NCI-H2107 treated with DMSO at 0.1 percent for 48 hours (cell line): ENCODE measurements around the gene RAC2.

Source experiments
- DNase-seq: peaks from one replicate; lab custom pipeline; 2025; ENCODE audit not compliant: unreplicated experiment; lab: John Stamatoyannopoulos, UW

Gene RAC2

DNA sequence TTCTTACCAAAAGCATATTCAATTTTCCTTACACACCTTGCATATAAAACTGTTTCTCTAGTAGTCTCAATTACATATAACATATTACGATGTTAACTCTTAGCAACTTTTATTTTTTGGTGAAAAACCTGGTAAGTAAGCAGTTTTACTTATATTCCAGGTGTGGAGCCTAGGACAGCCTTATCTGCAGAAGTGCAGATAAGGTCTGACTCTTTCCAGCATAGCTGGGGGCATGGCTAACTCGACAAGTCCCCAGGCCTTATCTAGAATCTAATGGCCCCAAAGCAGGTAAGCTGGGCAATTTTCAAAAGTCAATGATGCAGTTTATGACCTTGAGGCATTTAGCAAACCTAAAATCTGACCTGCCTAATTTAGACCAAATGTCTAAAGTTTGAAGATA, 51.9 kb downstream of the RAC2 start:
- no peak for DNase-seq

DNA sequence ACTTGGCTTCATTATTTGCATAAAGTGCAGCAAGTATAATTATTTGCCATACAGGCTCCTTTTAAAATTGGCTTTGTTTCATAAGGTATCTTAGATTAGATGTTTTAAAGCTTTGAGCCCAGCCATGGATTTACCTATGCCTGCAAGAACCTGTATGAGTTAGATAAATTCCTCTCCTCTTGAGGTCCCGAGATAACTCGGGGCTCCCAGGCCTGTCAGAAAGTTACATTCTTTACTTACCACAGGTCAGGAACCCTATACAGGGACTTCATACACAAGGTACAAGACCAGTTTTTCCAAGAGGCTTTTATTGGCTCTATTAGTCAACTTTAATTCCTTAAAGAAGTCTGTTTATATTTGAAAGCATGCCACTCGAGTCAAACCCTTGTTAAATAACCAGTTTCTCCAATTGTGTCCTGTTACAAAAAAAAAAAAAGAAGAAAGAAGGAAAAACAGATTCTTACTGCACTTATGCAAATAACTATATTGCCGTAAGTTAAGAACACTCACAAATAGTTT, 53.7 kb downstream of the RAC2 start:
- no peak for DNase-seq

DNA sequence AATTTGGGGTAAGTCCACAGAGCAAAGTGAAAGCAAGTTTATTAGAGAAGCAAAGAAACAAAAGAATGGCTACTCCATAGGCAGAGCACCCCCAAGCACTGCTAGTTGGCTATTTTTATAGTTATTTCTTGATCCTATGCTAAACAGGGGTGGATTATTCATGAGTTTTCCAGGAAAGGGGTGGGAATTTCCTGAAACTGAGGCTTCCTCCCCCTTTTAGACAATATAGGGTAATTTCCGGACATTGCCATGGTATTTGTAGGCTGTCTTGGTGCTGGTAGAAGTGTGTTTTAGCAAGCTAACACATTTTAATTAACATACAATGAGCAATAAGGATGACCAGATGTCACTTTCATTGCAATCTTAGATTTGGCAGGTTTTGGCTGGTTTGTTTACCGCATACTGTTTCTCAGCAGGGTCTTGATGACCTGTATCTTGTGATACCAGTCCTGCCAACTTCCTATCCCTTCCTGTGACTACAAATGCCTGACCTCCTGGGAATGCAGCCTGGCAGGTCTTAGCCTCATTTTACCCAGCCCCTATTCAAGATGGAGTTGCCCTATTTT, 55.1 kb downstream of the RAC2 start:
- no peak for DNase-seq

DNA sequence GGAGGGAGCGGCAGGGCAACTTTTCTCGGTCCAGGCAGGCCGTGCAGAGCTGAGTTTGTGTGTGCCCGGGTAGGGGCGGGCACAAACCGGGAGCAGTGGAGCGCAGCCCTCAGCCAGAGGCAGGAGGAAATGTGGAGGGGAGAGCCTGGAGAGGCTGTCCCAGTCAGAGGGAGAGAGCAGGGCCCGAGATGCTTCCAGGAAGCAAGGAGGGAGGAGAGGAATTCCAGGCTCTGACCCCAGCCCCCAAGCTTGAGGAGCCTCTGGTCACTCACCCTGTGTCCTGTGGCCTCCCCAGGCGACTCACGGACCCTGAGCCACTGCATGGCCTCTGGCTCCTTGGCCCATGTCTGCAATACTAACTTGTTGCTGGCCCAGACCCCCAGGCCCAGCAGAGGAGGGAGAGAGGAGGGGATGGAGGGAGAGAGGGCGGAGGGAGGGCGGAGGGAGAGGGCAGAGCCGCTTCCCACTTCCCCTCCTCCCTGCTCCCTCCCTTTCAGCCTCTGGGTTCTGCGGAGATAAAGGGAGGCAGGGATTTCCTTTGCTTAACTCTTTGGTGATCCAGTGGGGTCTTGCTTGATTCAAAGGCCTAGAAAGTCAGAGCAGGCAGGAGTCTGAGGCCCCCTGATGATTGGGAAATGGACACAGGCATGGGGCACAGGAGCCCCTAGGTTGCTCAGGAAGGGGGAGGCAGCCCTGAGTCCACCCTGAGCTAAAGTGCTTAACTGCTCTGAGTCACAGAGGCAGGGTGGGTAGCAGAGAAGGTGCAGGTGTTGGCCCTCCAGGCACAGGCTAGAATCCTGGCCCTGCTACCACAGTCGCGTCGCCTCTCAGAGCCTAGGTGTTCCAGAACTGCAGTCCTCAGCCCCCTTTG, 55.9 kb downstream of the RAC2 start, which contains the start of gene C1QTNF6:
TSS of gene C1QTNF6 (minus strand) at position 357 of the 871 bp plus-strand sequence. CDS start at position 323, 34 bp downstream.
- no peak for DNase-seq

DNA sequence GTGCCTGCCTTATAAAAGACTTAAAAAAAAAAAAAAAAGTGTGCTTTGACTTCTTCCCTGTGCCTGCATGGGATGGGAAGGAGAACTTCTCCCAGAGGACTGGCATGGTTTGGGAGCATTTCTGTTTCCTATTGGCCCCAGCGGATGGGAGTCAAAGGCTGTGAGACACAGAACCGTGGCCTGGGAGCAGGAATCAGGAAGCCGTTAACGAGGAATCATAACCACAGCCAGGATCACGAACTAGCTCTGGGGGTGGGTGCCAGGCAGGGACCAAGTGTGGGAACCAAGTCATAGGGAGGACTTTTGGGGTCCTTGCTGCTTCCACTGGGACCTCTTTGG, 56.5 kb downstream of the RAC2 start:
- no peak for DNase-seq

DNA sequence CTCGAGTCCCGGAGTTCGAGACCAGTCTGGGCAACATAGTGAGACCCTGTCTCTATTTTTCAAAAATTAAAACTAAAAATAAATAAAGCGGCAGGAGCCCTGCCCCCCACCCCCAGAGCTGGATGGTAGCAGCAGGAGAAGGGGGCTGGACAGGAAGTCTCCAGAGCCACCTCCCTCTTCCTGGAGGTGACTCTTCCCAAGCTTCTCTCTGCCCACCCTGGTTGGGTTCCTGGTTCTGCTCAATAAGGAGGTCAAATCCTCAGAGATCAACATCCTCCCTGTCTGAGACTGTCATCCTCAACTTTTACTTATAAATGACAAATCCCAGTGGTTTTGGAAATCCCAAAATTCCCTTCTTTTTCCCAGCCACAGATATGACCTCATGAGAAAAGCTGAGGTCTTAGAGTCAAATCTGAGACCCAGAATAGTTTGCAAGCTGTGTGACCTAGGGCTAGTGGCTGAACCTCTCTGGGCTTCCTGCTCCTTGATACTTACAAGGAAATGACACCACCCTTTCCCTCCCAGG, 57.0 kb downstream of the RAC2 start:
- no peak for DNase-seq

DNA sequence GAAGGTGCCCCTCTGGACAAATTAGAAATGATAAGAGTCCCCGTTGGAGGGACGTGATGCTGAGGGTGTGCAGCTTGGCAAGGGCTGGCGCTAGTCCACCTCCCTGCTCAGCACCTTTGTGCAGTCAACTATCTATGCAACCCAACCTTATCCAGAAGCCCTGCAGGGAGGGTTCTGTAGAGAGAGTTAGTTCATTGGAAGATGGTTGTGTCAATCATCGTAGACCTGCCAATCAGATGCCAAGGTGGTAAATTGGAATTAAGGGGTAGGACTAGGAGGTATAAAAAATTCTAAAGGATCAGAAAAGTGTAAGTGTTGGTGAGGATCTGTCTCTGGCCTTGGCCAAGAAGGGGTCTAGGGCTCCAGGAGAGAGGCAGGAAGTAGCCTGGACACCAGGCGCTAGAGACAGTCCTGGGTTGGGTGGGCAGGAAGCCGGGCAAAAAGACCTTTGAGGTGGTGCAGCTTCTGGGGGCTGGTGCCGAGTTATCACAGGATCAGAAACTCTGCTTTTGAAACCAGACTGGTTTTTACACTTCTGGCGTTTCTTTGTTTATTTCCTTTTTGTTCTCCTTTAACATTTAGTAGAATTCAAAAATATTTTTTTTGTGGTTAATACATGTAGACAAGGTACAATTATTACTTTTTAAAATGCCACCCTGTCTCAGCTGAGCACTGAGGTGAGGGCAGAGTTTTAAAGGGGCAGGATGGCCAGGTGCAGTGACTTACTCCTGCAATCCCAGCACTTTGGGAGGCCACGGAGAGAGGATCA, 57.7 kb downstream of the RAC2 start:
- no peak for DNase-seq

DNA sequence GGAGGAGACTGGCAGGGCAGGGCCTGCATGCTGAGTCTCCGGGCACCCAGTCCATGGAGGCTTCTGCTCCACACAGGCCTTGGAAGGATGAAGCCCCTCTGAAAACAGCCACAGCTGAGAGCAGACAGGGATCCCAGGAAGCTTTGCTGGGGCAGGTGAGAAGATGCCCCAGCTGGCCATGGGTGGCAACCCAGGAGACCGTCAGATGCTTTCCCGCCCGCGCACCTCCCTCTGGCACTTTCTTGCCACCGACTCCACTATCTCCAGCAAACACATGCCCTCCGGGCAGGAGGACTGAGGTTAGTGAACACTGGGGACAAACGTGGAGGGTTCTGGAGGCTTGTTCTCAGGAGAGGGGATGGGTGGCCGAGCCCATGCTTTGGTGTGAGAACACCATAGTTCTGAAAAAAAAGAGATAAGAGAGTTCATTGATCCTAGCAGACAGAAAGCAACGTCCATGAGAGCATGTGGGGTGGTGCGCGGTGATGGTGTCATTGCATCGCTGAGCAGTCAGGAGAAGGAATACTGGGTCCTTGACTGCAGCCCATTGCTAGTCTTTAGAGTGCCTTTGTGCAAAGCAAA, 58.3 kb downstream of the RAC2 start:
- no peak for DNase-seq

DNA sequence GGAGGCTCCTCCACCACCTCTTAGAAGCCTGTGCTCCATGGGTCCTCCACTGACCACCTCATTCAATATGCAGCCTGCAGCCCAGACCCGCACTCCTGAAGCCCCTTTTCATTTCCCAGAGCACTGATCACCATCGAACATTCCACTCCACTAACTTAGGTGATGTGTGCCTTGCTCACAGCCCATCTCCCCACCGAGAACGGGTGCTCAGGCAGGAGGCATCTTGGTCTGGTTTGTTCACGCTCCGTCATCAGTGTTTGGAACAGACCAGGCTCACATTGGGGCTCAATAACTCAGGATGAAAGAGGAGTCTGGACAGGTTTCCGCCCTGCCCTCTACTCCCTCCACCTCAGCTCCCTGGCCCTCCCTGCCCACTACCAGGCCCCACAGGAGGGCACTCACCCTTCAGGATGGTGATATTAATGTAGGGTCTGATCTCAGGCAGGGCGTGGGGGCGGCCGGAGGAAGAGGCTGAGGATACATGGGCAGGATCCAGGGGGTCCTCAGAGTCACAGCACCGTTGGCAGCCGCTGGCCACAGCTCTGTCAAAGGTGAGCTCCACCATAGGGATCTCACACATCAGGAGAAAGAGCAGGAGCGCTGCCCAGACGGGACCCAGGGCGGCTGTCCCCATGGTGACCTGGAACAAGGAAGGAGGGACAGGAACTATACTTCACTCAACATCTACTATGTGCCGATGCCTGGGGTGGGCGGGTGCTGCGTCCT, 59.1 kb downstream of the RAC2 start:
- no peak for DNase-seq

DNA sequence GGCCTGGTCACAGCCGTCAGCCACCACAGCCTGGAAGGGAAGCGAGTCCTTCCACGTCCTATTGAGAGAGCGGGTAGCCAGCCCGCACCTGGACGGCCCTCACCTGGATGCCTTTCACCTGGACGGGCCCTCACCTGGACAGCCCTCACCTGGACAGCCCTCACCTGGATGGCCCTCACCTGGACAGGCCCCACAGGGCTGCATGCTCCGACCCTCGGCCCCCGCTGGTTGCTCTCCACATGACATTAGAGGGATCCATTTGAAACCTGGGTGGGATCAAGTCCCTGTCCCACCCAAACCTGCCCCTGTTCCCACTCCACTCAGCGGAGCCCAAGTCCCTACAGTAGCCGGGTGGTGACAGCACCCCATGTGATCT, 59.7 kb downstream of the RAC2 start:
- no peak for DNase-seq

DNA sequence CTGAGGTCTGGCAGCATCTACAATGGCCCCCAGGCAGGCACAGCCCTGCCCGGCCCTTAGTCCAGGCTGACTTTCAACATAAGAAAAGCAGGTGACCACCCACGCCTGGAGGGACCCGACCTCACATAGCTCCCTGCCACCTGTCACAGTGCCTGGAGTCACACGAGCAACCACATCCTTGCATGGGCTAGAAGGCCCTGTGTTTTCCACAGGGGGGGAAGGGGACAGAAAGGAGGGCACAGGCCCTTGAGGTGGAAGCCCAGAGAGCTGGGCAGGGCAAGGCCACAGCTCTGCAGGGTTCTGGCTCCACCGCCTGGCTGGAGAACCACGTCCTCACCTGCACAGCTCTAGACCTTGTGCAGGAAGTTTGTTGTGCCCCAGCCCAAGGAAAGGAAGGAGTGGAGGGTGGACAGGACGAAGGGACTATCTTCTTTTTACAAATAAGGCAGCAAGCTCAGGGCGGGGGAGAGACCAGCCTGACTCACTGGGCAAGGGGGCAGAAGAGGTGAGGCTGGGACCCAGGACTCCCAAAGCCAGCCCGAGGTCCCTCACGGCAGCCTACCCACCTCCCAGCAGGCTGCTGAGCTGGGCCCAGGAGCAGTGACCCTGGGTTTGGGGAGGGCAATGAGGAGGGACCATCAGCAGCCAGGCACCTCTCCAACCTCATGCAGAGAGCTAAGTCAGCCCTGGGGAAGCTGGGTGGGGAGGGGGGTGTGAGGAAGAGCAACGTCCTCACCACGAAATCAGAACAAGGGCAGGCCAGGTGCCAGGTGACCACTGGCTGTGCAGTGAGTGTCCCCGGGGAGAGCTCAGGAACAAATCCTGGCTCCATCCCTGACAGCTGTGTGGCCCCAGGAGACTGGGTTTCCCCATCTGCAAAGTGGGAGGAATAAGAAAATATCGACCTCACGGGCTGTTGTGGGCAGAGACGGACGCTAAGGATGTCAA, 60.4 kb downstream of the RAC2 start:
- no peak for DNase-seq

DNA sequence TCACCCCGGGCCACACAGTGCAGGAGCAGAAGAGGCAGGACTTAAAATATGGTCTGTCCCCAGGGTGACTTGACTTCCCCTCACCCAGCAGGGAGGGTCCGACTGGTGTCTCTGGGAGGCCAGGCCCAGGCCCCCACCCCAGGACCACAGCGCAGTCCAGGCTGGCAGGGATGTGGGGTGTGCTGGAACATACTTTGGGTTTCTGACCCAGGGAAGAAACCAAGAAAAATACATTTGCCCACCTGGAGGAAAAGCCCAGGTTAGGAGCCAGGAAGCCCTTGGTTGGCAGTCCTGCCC, 61.2 kb downstream of the RAC2 start:
- DNase-seq, result no peak

DNA sequence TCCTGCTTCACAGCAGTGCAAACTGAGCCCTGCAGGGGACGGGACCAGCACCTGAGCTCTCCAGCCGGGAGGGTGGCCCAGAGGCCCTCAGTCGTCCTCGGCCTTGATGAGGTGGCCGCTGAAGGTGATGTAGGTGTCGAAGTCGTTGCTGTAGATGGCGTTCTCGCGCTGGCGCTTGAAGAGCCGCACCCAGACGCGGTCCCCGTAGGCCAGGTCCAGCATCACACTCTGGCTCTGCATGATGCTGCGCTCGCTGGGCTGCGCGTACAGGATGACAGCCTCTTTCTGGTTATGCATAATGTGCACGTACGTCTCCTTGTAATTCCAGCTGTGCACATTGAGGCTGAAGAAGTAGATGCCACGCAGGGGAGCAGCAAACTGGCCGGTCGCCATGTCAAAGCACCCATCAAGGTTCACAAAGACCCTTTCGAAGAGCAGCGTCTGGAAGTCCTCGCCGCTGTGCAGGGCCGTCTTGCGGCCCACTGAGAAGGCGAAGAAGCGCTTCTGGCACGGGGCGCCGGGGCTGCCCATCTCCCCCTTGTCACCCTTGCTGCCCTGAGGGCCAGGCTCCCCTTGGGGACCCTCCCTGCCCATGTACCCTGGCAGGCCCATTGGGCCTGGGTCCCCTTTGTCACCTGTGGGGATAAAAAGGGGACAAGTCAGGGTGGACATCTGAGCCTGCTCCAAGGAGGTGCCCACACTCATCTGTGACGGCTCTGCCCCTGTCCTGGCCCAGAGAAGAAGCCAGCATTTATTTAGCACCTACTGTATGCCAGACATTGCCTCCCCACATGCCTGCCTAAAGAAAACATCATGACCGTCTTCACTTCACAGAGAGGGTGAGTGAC, 61.7 kb downstream of the RAC2 start:
- no peak for DNase-seq

DNA sequence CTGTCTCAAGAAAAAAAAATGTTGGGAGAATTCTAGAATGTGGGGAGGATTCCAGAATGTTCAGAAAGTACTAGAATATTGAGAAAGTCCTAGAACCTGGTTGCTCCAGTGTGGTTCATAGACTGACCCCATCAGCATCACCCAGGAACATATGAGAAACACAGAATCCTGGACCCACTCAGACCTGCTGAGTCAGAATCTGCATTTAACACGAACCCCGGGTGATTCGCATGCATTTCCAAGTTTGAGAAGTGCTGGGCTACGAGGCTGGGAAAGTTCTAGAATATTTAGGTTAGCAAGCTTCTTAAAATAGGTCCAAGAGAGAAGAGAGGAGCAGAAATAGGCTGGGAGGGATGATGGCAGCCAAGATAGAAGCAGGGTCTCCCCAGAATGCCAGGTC, 62.4 kb downstream of the RAC2 start:
- DNase-seq, result no peak

DNA sequence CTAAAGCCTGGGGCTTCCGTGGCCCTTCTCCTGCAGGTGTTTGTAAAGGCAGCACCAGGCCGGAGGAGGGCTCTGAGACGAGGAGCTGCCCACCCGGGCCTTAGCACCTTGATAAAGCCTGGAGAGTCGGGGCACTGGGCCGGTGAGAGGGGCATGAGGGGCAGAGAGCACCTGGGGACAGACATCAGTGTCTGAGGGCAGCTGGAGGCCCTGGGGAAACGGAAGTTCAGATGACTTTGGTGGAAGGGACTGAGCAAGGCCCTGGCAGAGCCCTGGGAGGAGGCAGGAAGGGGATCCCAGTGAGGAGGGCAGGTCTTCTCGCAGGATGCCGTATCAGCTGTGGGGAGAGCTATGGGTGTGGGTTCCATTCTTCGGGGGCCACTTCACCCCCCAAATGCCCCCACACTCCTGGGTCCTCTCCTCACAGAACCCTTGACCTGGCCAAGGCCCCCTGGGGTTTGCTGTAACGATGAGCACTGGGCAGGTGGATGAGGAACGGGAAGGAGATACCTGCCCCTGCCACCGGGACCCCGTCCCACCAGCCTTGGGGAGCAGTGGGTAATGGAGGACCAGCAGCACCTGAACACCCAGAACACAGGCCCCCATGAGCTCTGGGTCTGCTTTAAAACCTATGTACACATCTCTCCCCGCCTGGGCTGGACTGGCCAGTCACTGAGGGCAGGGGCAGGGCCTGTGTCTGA, 63.4 kb downstream of the RAC2 start:
- DNase-seq, result no peak

DNA sequence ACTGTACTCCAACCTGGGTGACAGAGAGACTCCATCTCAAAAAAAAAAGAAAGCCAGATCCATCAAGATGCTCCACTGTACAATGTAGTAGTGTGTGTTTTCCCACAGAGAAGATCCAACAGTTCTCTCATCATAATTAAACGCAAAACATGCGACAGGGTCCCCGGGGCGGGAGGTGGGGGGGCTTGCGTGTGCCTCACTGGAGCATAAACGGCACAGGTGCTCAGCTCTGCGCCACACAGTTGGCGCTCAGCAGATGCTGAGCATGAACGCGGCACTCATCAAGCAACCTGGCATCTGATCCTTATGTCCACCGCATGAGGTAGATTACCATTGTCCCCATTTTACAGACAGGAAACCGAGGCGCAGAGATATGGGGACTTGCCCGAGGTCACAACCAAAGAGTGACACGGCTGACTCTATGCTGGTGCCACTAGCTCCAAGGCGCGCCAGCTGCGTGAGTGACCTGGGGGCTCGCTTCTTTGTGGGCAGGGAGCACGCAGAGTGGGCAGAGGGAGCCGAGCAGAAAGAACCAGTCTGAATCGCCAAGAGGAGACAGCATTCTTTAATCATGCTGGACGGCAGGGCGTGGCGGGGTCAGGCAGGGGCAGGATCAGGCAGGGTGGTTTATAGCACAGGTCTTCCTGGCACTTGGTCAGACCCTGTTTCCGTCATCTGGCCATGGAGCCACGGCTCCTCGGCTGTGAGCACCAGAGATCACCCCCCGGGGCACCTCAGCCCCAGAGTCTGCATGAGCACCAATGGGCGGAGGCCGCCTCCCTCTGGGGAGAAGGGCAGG, 64.2 kb downstream of the RAC2 start:
- DNase-seq, result no peak

DNA sequence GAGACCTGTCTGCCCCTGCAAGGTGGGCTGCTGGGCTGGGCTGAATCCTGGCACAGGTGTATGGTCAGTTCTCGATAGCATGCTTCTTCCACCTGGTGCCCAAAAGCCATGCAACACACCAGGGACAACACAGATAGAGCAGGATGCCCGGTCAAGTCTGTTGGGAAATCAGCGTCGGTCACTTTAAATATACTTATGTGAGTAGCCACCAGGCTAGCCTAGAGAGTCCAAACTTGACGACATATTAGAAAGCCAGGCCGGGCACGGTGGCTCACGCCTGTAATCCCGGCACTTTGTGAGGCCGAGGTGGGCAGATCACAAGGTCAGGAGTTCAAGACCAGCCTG, 65.0 kb downstream of the RAC2 start:
- no peak for DNase-seq
